Mammary epithelial cell (primary cell): ENCODE data around the gene DUSP11.

Source experiments
- EZH2 ChIP-seq: IDR thresholded peaks from 2 replicates; pipeline ENCODE4 v1.6.1; 2012; ENCODE audit warnings: low read length, inconsistent platforms, borderline replicate concordance
- TF ChIP-seq, protein P1 (sequence below), 2 donors: IDR thresholded peaks in 1 of 2; conservative IDR thresholded peaks in 1 of 2; 2 replicates each; pipeline ENCODE4 v1.5.1; 2011 to 2012; ENCODE audit warnings: inconsistent platforms in 2 of 2, low read length in 2 of 2, mild to moderate bottlenecking in 2 of 2, control low read depth in 1 of 2, low read depth in 1 of 2; ENCODE audit not compliant: insufficient read depth in 1 of 2; ENCODE audit errors: extremely low read depth in 1 of 2

- TF ChIP-seq, protein P1, sequence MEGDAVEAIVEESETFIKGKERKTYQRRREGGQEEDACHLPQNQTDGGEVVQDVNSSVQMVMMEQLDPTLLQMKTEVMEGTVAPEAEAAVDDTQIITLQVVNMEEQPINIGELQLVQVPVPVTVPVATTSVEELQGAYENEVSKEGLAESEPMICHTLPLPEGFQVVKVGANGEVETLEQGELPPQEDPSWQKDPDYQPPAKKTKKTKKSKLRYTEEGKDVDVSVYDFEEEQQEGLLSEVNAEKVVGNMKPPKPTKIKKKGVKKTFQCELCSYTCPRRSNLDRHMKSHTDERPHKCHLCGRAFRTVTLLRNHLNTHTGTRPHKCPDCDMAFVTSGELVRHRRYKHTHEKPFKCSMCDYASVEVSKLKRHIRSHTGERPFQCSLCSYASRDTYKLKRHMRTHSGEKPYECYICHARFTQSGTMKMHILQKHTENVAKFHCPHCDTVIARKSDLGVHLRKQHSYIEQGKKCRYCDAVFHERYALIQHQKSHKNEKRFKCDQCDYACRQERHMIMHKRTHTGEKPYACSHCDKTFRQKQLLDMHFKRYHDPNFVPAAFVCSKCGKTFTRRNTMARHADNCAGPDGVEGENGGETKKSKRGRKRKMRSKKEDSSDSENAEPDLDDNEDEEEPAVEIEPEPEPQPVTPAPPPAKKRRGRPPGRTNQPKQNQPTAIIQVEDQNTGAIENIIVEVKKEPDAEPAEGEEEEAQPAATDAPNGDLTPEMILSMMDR (conservative IDR thresholded peaks at IDR 0.05 in 1 of 2, IDR thresholded peaks at IDR 0.05 in 1 of 2; ENCODE audit: extremely low read depth in 1 of 2, insufficient read depth in 1 of 2, low read depth in 1 of 2, low read length in 2 of 2): no peak
- TF ChIP-seq EZH2: no peak
These were observed 9.2 kb downstream of the DUSP11 start for GRCh38 chr2:73770725-73771124.
